HCT116 (cell line): ENCODE results near the gene ATP8B3. TPM values are rescaled to one million over a fixed set of nuclear protein-coding genes. Genes with fewer than 3 reads are reported as not detected.

Source experiments
- ATAC-seq: fragments of 200-7000 bp; cut with Tn5 transposase; 2 replicates; pipeline ENCODE4 v1.9.1; 2020; ENCODE audit warnings: mild to moderate bottlenecking, moderate library complexity
- BruUV-seq: library from RNA; stranded (reverse); fragments of 400-500 nt; replicated peaks from 2 replicates; lab custom pipeline; 2021; lab: Mats Ljungman, UMichigan
- CTCF ChIA-PET: fragments of 300-600 bp; sonication (Branson Sonifier 250); formaldehyde crosslinking; loops from one replicate; lab custom pipeline; 2021; ENCODE audit warnings: antibody characterized with exemption; lab: Charles Lee
- POLR2A ChIA-PET: fragments of 300-600, 350-600 bp; sonication (Branson Sonifier 250); formaldehyde crosslinking; loops from one replicate; lab custom pipeline; 2021; ENCODE audit warnings: antibody characterized with exemption; lab: Charles Lee
- RAD21 ChIA-PET, 2 experiments: fragments of 300-600 bp; sonication (Branson Sonifier 250); formaldehyde crosslinking; loops; one replicate each; lab custom pipeline; 2023; ENCODE audit warnings: low total read pairs in 2 of 2; ENCODE audit not compliant: uncharacterized antibody in 2 of 2, unreplicated experiment in 2 of 2, low non-redundant PET in 1 of 2; lab: Charles Lee
- DNase-seq: peaks from one replicate; pipeline ENCODE4 v3.0.0-alpha.2; 2010; ENCODE audit warnings: low read depth, low spot score
- H2AFZ ChIP-seq: fragments of 200-600 bp; shearing (Covaris generic), sonication (generic); 2 replicates; pipeline ENCODE4 v1.6.1; 2017; ENCODE audit warnings: low read depth, mixed run types, mixed read lengths, antibody characterized with exemption, low read length; ENCODE audit not compliant: poor library complexity, severe bottlenecking
- H3K27ac ChIP-seq: 2 replicates; pipeline ENCODE4 v1.5.1; 2012; ENCODE audit warnings: low read depth, low read length
- H3K27me3 ChIP-seq: fragments of 200-600 bp; sonication (generic); 2 replicates; pipeline ENCODE4 v1.6.1; 2016; ENCODE audit warnings: mixed run types, low read length, mixed read lengths; ENCODE audit not compliant: insufficient read depth
- H3K36me3 ChIP-seq, 2 experiments: fragments of 200-500 bp in 1 of 2; fragments of 200-600 bp in 1 of 2; sonication (Bioruptor generic) in 1 of 2; sonication (generic) in 1 of 2; 2 replicates each; pipeline versions ENCODE4 v1.5.1 to v1.6.1; 2014 to 2016; ENCODE audit warnings: low read length in 2 of 2, inconsistent platforms in 1 of 2, mixed read lengths in 1 of 2, mixed run types in 1 of 2; ENCODE audit not compliant: insufficient read depth in 2 of 2, control insufficient read depth in 1 of 2
- H3K4me1 ChIP-seq, 2 experiments: fragments of 200-600 bp in 1 of 2; sonication (generic) in 1 of 2; 2 replicates each; pipeline versions ENCODE4 v1.5.1 to v1.6.1; 2012 to 2017; ENCODE audit warnings: low read length in 2 of 2, inconsistent platforms in 1 of 2, mild to moderate bottlenecking in 1 of 2, mixed read lengths in 1 of 2, mixed run types in 1 of 2, moderate library complexity in 1 of 2; ENCODE audit not compliant: insufficient read depth in 2 of 2, control insufficient read depth in 1 of 2
- H3K4me2 ChIP-seq: fragments of 200-600 bp; sonication (generic); 2 replicates; pipeline ENCODE4 v1.6.1; 2017; ENCODE audit warnings: mixed run types, low read length, mixed read lengths
- H3K4me3 ChIP-seq, 2 experiments: fragments of 200-600 bp in 1 of 2; sonication (generic) in 1 of 2; replicated peaks in 1 of 2; 2 replicates each; pipeline ENCODE4 v1.5.1; 2011 to 2016; ENCODE audit warnings: low read length in 2 of 2, control low read depth in 1 of 2, low read depth in 1 of 2, mild to moderate bottlenecking in 1 of 2, mixed read lengths in 1 of 2, mixed run types in 1 of 2
- H3K79me2 ChIP-seq: fragments of 200-600 bp; sonication (generic); 2 replicates; pipeline ENCODE4 v1.6.1; 2017; ENCODE audit warnings: mild to moderate bottlenecking, mixed run types, low read length, moderate library complexity, mixed read lengths; ENCODE audit not compliant: insufficient read depth
- H3K9ac ChIP-seq: fragments of 200-600 bp; sonication (generic); 2 replicates; pipeline ENCODE4 v1.6.1; 2016; ENCODE audit warnings: low read length, mixed read lengths
- H3K9me2 ChIP-seq: fragments of 200-600 bp; sonication (generic), shearing (Covaris generic); 2 replicates; pipeline ENCODE4 v1.6.1; 2017; ENCODE audit warnings: mixed run types, mild to moderate bottlenecking, moderate library complexity; ENCODE audit not compliant: insufficient read depth
- H3K9me3 ChIP-seq, 2 experiments: fragments of 200-500 bp in 1 of 2; fragments of 200-600 bp in 1 of 2; sonication (Bioruptor generic) in 1 of 2; sonication (generic) in 1 of 2; 2 replicates each; pipeline ENCODE4 v1.6.1; 2014 to 2017; ENCODE audit warnings: low read length in 2 of 2, mixed read lengths in 2 of 2, inconsistent platforms in 1 of 2, low read depth in 1 of 2, mild to moderate bottlenecking in 1 of 2, mixed run types in 1 of 2, moderate library complexity in 1 of 2; ENCODE audit not compliant: control insufficient read depth in 1 of 2, insufficient read depth in 1 of 2
- H4K20me1 ChIP-seq: fragments of 200-600 bp; sonication (generic), shearing (Covaris generic); 2 replicates; pipeline ENCODE4 v1.6.1; 2017; ENCODE audit warnings: mixed run types, mild to moderate bottlenecking, moderate library complexity; ENCODE audit not compliant: insufficient read depth
- CBX3 ChIP-seq: IDR thresholded peaks from 2 replicates; pipeline ENCODE4 v1.6.1; 2012; ENCODE audit warnings: low read depth
- CEBPB ChIP-seq: IDR thresholded peaks from 2 replicates; pipeline ENCODE4 v1.6.1; 2012; ENCODE audit warnings: low read depth
- ELF1 ChIP-seq: IDR thresholded peaks from 2 replicates; pipeline ENCODE4 v1.6.1; 2012; ENCODE audit warnings: low read depth, borderline replicate concordance
- EZH2 ChIP-seq: fragments of 200-600 bp; sonication (generic); IDR thresholded peaks from 2 replicates; pipeline ENCODE4 v1.6.1; 2017; ENCODE audit warnings: antibody characterized with exemption, mixed run types
- EZH2phosphoT487 ChIP-seq: fragments of 200-600 bp; IDR thresholded peaks from 2 replicates; pipeline ENCODE4 v1.6.1; 2018; ENCODE audit warnings: antibody characterized with exemption, borderline replicate concordance
- FOSL1 ChIP-seq: IDR thresholded peaks from 2 replicates; pipeline ENCODE4 v1.6.1; 2012; ENCODE audit warnings: low read depth
- JUND ChIP-seq: IDR thresholded peaks from 2 replicates; pipeline ENCODE4 v1.6.1; 2012
- POLR2A ChIP-seq: IDR thresholded peaks from 2 replicates; pipeline ENCODE4 v1.7.0; 2011; ENCODE audit warnings: borderline replicate concordance; ENCODE audit not compliant: insufficient read depth, insufficient read length; ENCODE audit errors: extremely low read depth
- RAD21 ChIP-seq: IDR thresholded peaks from 2 replicates; pipeline ENCODE4 v1.6.1; 2012; ENCODE audit warnings: low read depth, mild to moderate bottlenecking
- SIN3A ChIP-seq: IDR thresholded peaks from 2 replicates; pipeline ENCODE4 v1.6.1; 2012; ENCODE audit warnings: low read depth
- SP1 ChIP-seq: IDR thresholded peaks from 2 replicates; pipeline ENCODE4 v1.6.1; 2012; ENCODE audit warnings: low read depth
- SRF ChIP-seq: IDR thresholded peaks from 2 replicates; pipeline ENCODE4 v1.6.1; 2012; ENCODE audit warnings: low read depth
- ZFX ChIP-seq: fragments of 450-650 bp; IDR thresholded peaks from 2 replicates; pipeline ENCODE4 v1.6.1; 2017
- ZNF274 ChIP-seq: fragments of 200-500 bp; sonication (Bioruptor generic); IDR thresholded peaks from 2 replicates; pipeline ENCODE4 v1.6.1; 2014; ENCODE audit warnings: mild to moderate bottlenecking, low read depth, low read length, inconsistent platforms
- intact Hi-C: fragments of 100-400 bp; cut with micrococcal nuclease; formaldehyde crosslinking; loops from 2 replicates; pipeline ENCODE4 v1.10.0; 2022
- total RNA-seq: library from RNA; stranded (reverse); gene quantifications from one replicate; pipeline ENCODE4 v1.2.1, GENCODE V29; 2021; ENCODE audit not compliant: unreplicated experiment
- TF ChIP-seq, protein P1 (sequence below): IDR thresholded peaks from 2 replicates; pipeline ENCODE4 v1.6.1; 2012
- TF ChIP-seq, protein P2 (sequence below): IDR thresholded peaks from 2 replicates; pipeline ENCODE4 v1.6.1; 2011; ENCODE audit warnings: mild to moderate bottlenecking, low read length, moderate library complexity; ENCODE audit not compliant: insufficient replicate concordance; ENCODE audit errors: extremely low read depth
- TF ChIP-seq, protein P3 (sequence below): IDR thresholded peaks from 2 replicates; pipeline ENCODE4 v1.6.1; 2012
- TF ChIP-seq, protein P4 (sequence below), 3 experiments: fragments of 200-600 bp in 1 of 3; sonication (generic) in 1 of 3; IDR thresholded peaks in 2 of 3; conservative IDR thresholded peaks in 1 of 3; 2 replicates each; pipeline ENCODE4 v1.5.1; 2012 to 2017; ENCODE audit warnings: low read depth in 2 of 3, low read length in 2 of 3, antibody characterized with exemption in 1 of 3, borderline replicate concordance in 1 of 3, control low read depth in 1 of 3, mild to moderate bottlenecking in 1 of 3, mixed read lengths in 1 of 3, mixed run types in 1 of 3, moderate library complexity in 1 of 3; ENCODE audit not compliant: insufficient read depth in 1 of 3

The ATP8B3 gene
- total RNA-seq, 1 experiment from 2014 or later, result 17.0 TPM

DNA sequence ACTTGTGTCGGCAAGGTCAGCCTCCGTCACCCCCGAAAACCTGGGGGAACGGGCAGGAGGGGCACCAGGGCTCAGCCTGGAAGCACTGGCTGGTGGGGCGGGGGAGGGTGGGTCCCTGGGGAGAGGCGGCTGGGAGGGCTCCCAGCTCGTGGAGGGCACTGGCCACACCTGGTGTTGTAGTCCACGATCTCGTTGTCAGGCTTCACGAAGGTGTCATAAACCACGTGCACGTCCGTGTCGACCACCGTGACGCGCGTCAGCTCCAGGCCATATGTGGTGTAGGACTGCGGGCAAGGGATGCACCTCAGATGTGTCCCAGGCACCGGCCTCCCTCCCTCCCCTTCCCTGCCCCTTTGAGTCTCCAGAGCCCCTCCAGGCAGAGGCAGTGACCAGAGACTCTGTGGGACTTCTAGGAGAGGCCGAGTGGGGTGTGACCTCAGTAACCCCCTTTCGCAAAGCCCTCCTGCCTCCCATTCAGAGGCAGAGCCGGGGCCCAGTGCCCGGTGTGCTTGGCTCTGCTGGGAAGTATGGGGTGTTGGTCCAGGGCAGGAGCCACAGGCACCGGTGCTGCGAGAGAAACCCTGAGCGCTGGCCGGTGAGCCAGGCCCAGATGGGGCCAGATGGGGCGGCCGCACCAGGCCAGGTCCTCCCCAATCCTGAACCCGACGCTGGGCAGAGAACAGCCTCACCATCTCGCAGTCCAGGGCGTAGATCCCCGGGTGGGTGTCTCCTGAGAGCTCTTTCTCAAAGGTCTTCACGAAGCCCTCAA, 4.6 kb upstream of the ATP8B3 start:
- no peak overlapping the region for H3K4me2 ChIP-seq
- H3K4me1 ChIP-seq, result peaks cover 9 to 20% of the 10 kb centered on the region in 2 experiments
- ATAC-seq (no peak), DNase-seq (no peak)
- no peaks in the 10 kb centered on the region for H4K20me1 ChIP-seq
- intact Hi-C loops, result loop anchor here (10.0 kb wide), 1 partner anchor 212 kb away; the partner anchor contains the start of gene UQCR11
- POLR2A ChIA-PET, result no interaction called here
- H2AFZ ChIP-seq, result no peak overlapping the region
- no TSS peak for BruUV-seq
- H3K27ac ChIP-seq, result no peak overlapping the region
- H3K36me3 ChIP-seq, result peaks cover 12 to 22% of the 10 kb centered on the region in 2 experiments
- RAD21 ChIA-PET, result no interaction called here
- H3K4me3 ChIP-seq, result no peak overlapping the region
- no peaks in the 10 kb centered on the region for H3K9me2 ChIP-seq
- H3K9me3 ChIP-seq, result no peaks in the 10 kb centered on the region
- no peaks in the 10 kb centered on the region for H3K79me2 ChIP-seq
- no peaks in the 10 kb centered on the region for H3K27me3 ChIP-seq
- CTCF ChIA-PET, result no interaction called here
- TF ChIP-seq CEBPB (no peak), POLR2A (no peak), EZH2 (no peak), FOSL1 (no peak), RAD21 (no peak), JUND (no peak), EZH2phosphoT487 (no peak), ZFX (no peak), ZNF274 (no peak), CBX3 (no peak), SP1 (no peak), SRF (no peak), SIN3A (no peak), ELF1 (no peak)
- TF ChIP-seq, protein P1, sequence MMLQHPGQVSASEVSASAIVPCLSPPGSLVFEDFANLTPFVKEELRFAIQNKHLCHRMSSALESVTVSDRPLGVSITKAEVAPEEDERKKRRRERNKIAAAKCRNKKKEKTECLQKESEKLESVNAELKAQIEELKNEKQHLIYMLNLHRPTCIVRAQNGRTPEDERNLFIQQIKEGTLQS, result no peak
- TF ChIP-seq, protein P2, sequence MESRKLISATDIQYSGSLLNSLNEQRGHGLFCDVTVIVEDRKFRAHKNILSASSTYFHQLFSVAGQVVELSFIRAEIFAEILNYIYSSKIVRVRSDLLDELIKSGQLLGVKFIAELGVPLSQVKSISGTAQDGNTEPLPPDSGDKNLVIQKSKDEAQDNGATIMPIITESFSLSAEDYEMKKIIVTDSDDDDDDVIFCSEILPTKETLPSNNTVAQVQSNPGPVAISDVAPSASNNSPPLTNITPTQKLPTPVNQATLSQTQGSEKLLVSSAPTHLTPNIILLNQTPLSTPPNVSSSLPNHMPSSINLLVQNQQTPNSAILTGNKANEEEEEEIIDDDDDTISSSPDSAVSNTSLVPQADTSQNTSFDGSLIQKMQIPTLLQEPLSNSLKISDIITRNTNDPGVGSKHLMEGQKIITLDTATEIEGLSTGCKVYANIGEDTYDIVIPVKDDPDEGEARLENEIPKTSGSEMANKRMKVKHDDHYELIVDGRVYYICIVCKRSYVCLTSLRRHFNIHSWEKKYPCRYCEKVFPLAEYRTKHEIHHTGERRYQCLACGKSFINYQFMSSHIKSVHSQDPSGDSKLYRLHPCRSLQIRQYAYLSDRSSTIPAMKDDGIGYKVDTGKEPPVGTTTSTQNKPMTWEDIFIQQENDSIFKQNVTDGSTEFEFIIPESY, result no peak
- TF ChIP-seq, protein P3, sequence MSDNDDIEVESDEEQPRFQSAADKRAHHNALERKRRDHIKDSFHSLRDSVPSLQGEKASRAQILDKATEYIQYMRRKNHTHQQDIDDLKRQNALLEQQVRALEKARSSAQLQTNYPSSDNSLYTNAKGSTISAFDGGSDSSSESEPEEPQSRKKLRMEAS, result no peak
- TF ChIP-seq, protein P4, sequence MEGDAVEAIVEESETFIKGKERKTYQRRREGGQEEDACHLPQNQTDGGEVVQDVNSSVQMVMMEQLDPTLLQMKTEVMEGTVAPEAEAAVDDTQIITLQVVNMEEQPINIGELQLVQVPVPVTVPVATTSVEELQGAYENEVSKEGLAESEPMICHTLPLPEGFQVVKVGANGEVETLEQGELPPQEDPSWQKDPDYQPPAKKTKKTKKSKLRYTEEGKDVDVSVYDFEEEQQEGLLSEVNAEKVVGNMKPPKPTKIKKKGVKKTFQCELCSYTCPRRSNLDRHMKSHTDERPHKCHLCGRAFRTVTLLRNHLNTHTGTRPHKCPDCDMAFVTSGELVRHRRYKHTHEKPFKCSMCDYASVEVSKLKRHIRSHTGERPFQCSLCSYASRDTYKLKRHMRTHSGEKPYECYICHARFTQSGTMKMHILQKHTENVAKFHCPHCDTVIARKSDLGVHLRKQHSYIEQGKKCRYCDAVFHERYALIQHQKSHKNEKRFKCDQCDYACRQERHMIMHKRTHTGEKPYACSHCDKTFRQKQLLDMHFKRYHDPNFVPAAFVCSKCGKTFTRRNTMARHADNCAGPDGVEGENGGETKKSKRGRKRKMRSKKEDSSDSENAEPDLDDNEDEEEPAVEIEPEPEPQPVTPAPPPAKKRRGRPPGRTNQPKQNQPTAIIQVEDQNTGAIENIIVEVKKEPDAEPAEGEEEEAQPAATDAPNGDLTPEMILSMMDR (IDR thresholded peaks at IDR 0.05 in 2 of 3, conservative IDR thresholded peaks at IDR 0.05 in 1 of 3; ENCODE audit: borderline replicate concordance in 1 of 3, insufficient read depth in 1 of 3, low read depth in 2 of 3, low read length in 2 of 3), result no peak
- H3K9ac ChIP-seq, result no peak overlapping the region
